Activated T-helper 17 cell treated with anti-CD3 and anti-CD28 coated beads, Interleukin-2, amount 50 U/mL, for 72 hours (primary cell): ENCODE measurements around the gene PARD3. TPM values are rescaled to one million over a fixed set of nuclear protein-coding genes. Genes with fewer than 3 reads are reported as not detected.
"Not testable (repeated sequence)": the region's sequence is repeated elsewhere in the genome, so short reads cannot be mapped to it uniquely, and the experiment has no call there.

Source experiments
- ATAC-seq: fragments of 150-1000 bp; cut with Tn5 transposase; replicated peaks from 2 replicates; pipeline ENCODE4 v1.10.0; 2021; ENCODE audit warnings: mild to moderate bottlenecking, moderate library complexity
- H3K27ac Mint-ChIP-seq: one replicate; pipeline ENCODE4 v1.8.0; 2022; ENCODE audit warnings: mixed read lengths
- H3K27me3 Mint-ChIP-seq: one replicate; pipeline ENCODE4 v1.8.0; 2022; ENCODE audit warnings: mixed read lengths
- H3K36me3 Mint-ChIP-seq: one replicate; pipeline ENCODE4 v1.8.0; 2022; ENCODE audit warnings: low read depth, mild to moderate bottlenecking, mixed read lengths
- H3K4me1 Mint-ChIP-seq: one replicate; pipeline ENCODE4 v1.8.0; 2022; ENCODE audit warnings: mixed read lengths
- H3K4me3 Mint-ChIP-seq: one replicate; pipeline ENCODE4 v1.8.0; 2022; ENCODE audit warnings: mild to moderate bottlenecking, mixed read lengths
- H3K9me3 Mint-ChIP-seq: one replicate; pipeline ENCODE4 v1.8.0; 2022; ENCODE audit warnings: mixed read lengths
- total RNA-seq, 2 donors: library from RNA; stranded (reverse); gene quantifications; one replicate each; pipeline ENCODE4 v1.2.3, GENCODE V29; 2022

PARD3 gene
- total RNA-seq, 2 donors from 2014 or later, result 0.13 to 0.24 TPM

GRCh38 chr10:34406463-34407323 lies 408.4 kb downstream of the PARD3 start:
- H3K4me1 Mint-ChIP-seq, result no peaks in the 10 kb centered on the region
- no peak overlapping the region for H3K4me3 Mint-ChIP-seq
- H3K9me3 Mint-ChIP-seq, result no peaks in the 10 kb centered on the region
- no peak overlapping the region for H3K27ac Mint-ChIP-seq
- no peaks in the 10 kb centered on the region for H3K36me3 Mint-ChIP-seq
- peaks cover 6% of the 10 kb centered on the region for H3K27me3 Mint-ChIP-seq
- ATAC-seq, result no peak

- H3K9me3 Mint-ChIP-seq, result no peaks in the 10 kb centered on the region
- no peak overlapping the region for H3K27ac Mint-ChIP-seq
- peaks cover 6% of the 10 kb centered on the region for H3K27me3 Mint-ChIP-seq
- ATAC-seq, result no peak
- H3K36me3 Mint-ChIP-seq, result no peaks in the 10 kb centered on the region
- H3K4me3 Mint-ChIP-seq, result no peak overlapping the region
- H3K4me1 Mint-ChIP-seq, result no peaks in the 10 kb centered on the region
These were observed 409.3 kb downstream of the PARD3 start for GRCh38 chr10:34405611-34406462.

GRCh38 chr10:34403512-34403911 lies 411.6 kb downstream of the PARD3 start:
- Mint-ChIP-seq H3K27ac (no peak overlapping the region), H3K4me1 (no peaks in the 10 kb centered on the region), H3K36me3 (no peaks in the 10 kb centered on the region), H3K9me3 (no peaks in the 10 kb centered on the region), H3K4me3 (no peak overlapping the region), H3K27me3 (peaks cover 8% of the 10 kb centered on the region)
- no peak for ATAC-seq

GRCh38 chr10:34400075-34400474 lies 415.0 kb downstream of the PARD3 start:
- ATAC-seq, result no peak
- peaks cover 8% of the 10 kb centered on the region for H3K27me3 Mint-ChIP-seq
- no peaks in the 10 kb centered on the region for H3K4me1 Mint-ChIP-seq
- no peak overlapping the region for H3K27ac Mint-ChIP-seq
- no peak overlapping the region for H3K4me3 Mint-ChIP-seq
- H3K36me3 Mint-ChIP-seq, result no peaks in the 10 kb centered on the region
- H3K9me3 Mint-ChIP-seq, result no peaks in the 10 kb centered on the region

GRCh38 chr10:34399013-34399412 lies 416.1 kb downstream of the PARD3 start:
- peaks cover 8% of the 10 kb centered on the region for H3K27me3 Mint-ChIP-seq
- H3K27ac Mint-ChIP-seq, result no peak overlapping the region
- no peak overlapping the region for H3K4me3 Mint-ChIP-seq
- no peaks in the 10 kb centered on the region for H3K4me1 Mint-ChIP-seq
- no peaks in the 10 kb centered on the region for H3K9me3 Mint-ChIP-seq
- no peaks in the 10 kb centered on the region for H3K36me3 Mint-ChIP-seq
- no peak for ATAC-seq

GRCh38 chr10:34397324-34397723 lies 417.8 kb downstream of the PARD3 start:
- H3K27me3 Mint-ChIP-seq, result peaks cover 8% of the 10 kb centered on the region
- no peak for ATAC-seq
- H3K4me1 Mint-ChIP-seq, result no peaks in the 10 kb centered on the region
- H3K4me3 Mint-ChIP-seq, result no peak overlapping the region
- no peak overlapping the region for H3K27ac Mint-ChIP-seq
- no peaks in the 10 kb centered on the region for H3K36me3 Mint-ChIP-seq
- H3K9me3 Mint-ChIP-seq, result no peaks in the 10 kb centered on the region

- ATAC-seq, result no peak
- Mint-ChIP-seq H3K27ac (no peak overlapping the region), H3K27me3 (peaks cover 8% of the 10 kb centered on the region), H3K4me3 (no peak overlapping the region), H3K9me3 (no peaks in the 10 kb centered on the region), H3K36me3 (no peaks in the 10 kb centered on the region), H3K4me1 (no peaks in the 10 kb centered on the region)
These were observed 418.4 kb downstream of the PARD3 start for GRCh38 chr10:34396663-34397062.

- H3K27me3 Mint-ChIP-seq, result no peaks in the 10 kb centered on the region
- ATAC-seq, result no peak
- no peaks in the 10 kb centered on the region for H3K4me1 Mint-ChIP-seq
- no peak overlapping the region for H3K27ac Mint-ChIP-seq
- no peaks in the 10 kb centered on the region for H3K9me3 Mint-ChIP-seq
- no peak overlapping the region for H3K4me3 Mint-ChIP-seq
- no peaks in the 10 kb centered on the region for H3K36me3 Mint-ChIP-seq
These were observed 422.4 kb downstream of the PARD3 start for GRCh38 chr10:34392641-34393170.

- not testable (repeated sequence) for H3K27ac Mint-ChIP-seq, H3K9me3 Mint-ChIP-seq, ATAC-seq, H3K36me3 Mint-ChIP-seq, H3K27me3 Mint-ChIP-seq, H3K4me3 Mint-ChIP-seq, H3K4me1 Mint-ChIP-seq
These were observed 423.9 kb downstream of the PARD3 start for GRCh38 chr10:34391168-34391567.

- Mint-ChIP-seq H3K27me3 (no peaks in the 10 kb centered on the region), H3K27ac (no peak overlapping the region), H3K4me3 (no peak overlapping the region), H3K4me1 (no peaks in the 10 kb centered on the region), H3K9me3 (no peaks in the 10 kb centered on the region), H3K36me3 (no peaks in the 10 kb centered on the region)
- no peak for ATAC-seq
These were observed 425.3 kb downstream of the PARD3 start for GRCh38 chr10:34389801-34390200.

GRCh38 chr10:34386921-34387320 lies 428.2 kb downstream of the PARD3 start:
- Mint-ChIP-seq H3K27me3 (no peaks in the 10 kb centered on the region), H3K27ac (no peak overlapping the region), H3K36me3 (no peaks in the 10 kb centered on the region), H3K9me3 (no peaks in the 10 kb centered on the region), H3K4me3 (no peak overlapping the region), H3K4me1 (no peaks in the 10 kb centered on the region)
- no peak for ATAC-seq

GRCh38 chr10:34384372-34384771 lies 430.7 kb downstream of the PARD3 start:
- no peaks in the 10 kb centered on the region for H3K36me3 Mint-ChIP-seq
- H3K27me3 Mint-ChIP-seq, result no peaks in the 10 kb centered on the region
- no peak overlapping the region for H3K4me3 Mint-ChIP-seq
- H3K27ac Mint-ChIP-seq, result no peak overlapping the region
- ATAC-seq, result no peak
- H3K9me3 Mint-ChIP-seq, result no peaks in the 10 kb centered on the region
- H3K4me1 Mint-ChIP-seq, result no peaks in the 10 kb centered on the region

- H3K36me3 Mint-ChIP-seq, result no peaks in the 10 kb centered on the region
- no peak overlapping the region for H3K4me3 Mint-ChIP-seq
- no peak overlapping the region for H3K27ac Mint-ChIP-seq
- no peaks in the 10 kb centered on the region for H3K27me3 Mint-ChIP-seq
- H3K4me1 Mint-ChIP-seq, result no peaks in the 10 kb centered on the region
- H3K9me3 Mint-ChIP-seq, result no peaks in the 10 kb centered on the region
- no peak for ATAC-seq
These were observed 432.5 kb downstream of the PARD3 start for GRCh38 chr10:34382626-34383025.

- Mint-ChIP-seq H3K4me1 (no peaks in the 10 kb centered on the region), H3K9me3 (no peaks in the 10 kb centered on the region), H3K27me3 (peaks cover 3% of the 10 kb centered on the region), H3K36me3 (no peaks in the 10 kb centered on the region), H3K27ac (no peak overlapping the region), H3K4me3 (no peak overlapping the region)
- ATAC-seq, result no peak
These were observed 434.2 kb downstream of the PARD3 start for GRCh38 chr10:34380856-34381255.

- no peak overlapping the region for H3K4me3 Mint-ChIP-seq
- peaks cover 4% of the 10 kb centered on the region for H3K4me1 Mint-ChIP-seq
- H3K27me3 Mint-ChIP-seq, result peaks cover 4% of the 10 kb centered on the region
- no peaks in the 10 kb centered on the region for H3K9me3 Mint-ChIP-seq
- no peaks in the 10 kb centered on the region for H3K36me3 Mint-ChIP-seq
- ATAC-seq, result no peak
- no peak overlapping the region for H3K27ac Mint-ChIP-seq
These were observed 436.8 kb downstream of the PARD3 start for GRCh38 chr10:34378297-34378696.
